GM23248 (cell line): ENCODE results near the gene FLAD1. TPM values are rescaled to one million over a fixed set of nuclear protein-coding genes. Genes with fewer than 3 reads are reported as not detected.

Experiments
- DNase-seq: peaks from one replicate; pipeline ENCODE4 v3.0.0-alpha.2; 2015
- H2AFZ ChIP-seq: fragments of 200-600 bp; sonication (generic); 2 replicates; pipeline ENCODE4 v1.6.1; 2016; ENCODE audit warnings: antibody characterized with exemption
- H3F3A ChIP-seq: fragments of 200-600 bp; sonication (generic); 2 replicates; pipeline ENCODE4 v1.6.1; 2016; ENCODE audit warnings: mild to moderate bottlenecking, antibody characterized with exemption, mixed run types; ENCODE audit not compliant: insufficient read depth
- H3K27ac ChIP-seq: fragments of 200-600 bp; sonication (generic); 2 replicates; pipeline ENCODE4 v1.5.1; 2016; ENCODE audit warnings: mild to moderate bottlenecking
- H3K27me3 ChIP-seq: fragments of 200-600 bp; sonication (generic); replicated peaks from 2 replicates; pipeline ENCODE4 v1.6.1; 2016; ENCODE audit warnings: mild to moderate bottlenecking; ENCODE audit not compliant: insufficient read depth
- H3K36me3 ChIP-seq: fragments of 200-600 bp; sonication (generic); 2 replicates; pipeline ENCODE4 v1.6.1; 2016; ENCODE audit warnings: low read depth, mild to moderate bottlenecking
- H3K4me1 ChIP-seq: fragments of 200-600 bp; sonication (generic); 2 replicates; pipeline ENCODE4 v1.6.1; 2016; ENCODE audit warnings: mild to moderate bottlenecking; ENCODE audit not compliant: insufficient read depth
- H3K4me2 ChIP-seq: fragments of 200-600 bp; sonication (generic); one replicate; pipeline ENCODE4 v1.6.1; 2016; ENCODE audit warnings: mild to moderate bottlenecking; ENCODE audit not compliant: unreplicated experiment
- H3K4me3 ChIP-seq: fragments of 200-600 bp; sonication (generic); 2 replicates; pipeline ENCODE4 v1.5.1; 2016; ENCODE audit warnings: mild to moderate bottlenecking
- H3K79me2 ChIP-seq: fragments of 200-600 bp; sonication (generic); 2 replicates; pipeline ENCODE4 v1.6.1; 2016; ENCODE audit warnings: mild to moderate bottlenecking; ENCODE audit not compliant: insufficient read depth
- H3K9ac ChIP-seq: fragments of 200-600 bp; sonication (generic); 2 replicates; pipeline ENCODE4 v1.6.1; 2016; ENCODE audit warnings: mild to moderate bottlenecking
- H3K9me2 ChIP-seq: fragments of 200-600 bp; sonication (generic); 2 replicates; pipeline ENCODE4 v1.6.1; 2016; ENCODE audit warnings: mixed run types, mild to moderate bottlenecking, moderate library complexity; ENCODE audit not compliant: insufficient read depth
- H3K9me3 ChIP-seq: fragments of 200-600 bp; sonication (generic); one replicate; pipeline ENCODE4 v1.6.1; 2017; ENCODE audit warnings: low read depth
- H4K20me1 ChIP-seq: fragments of 200-600 bp; sonication (generic); 2 replicates; pipeline ENCODE4 v1.6.0; 2016; ENCODE audit not compliant: insufficient read depth
- EZH2 ChIP-seq: fragments of 200-600 bp; sonication (generic); IDR thresholded peaks from 2 replicates; pipeline ENCODE4 v1.6.1; 2018; ENCODE audit warnings: antibody characterized with exemption, mild to moderate bottlenecking; ENCODE audit not compliant: insufficient read depth, poor library complexity, severe bottlenecking
- EZH2phosphoT487 ChIP-seq: fragments of 200-600 bp; sonication (generic); IDR thresholded peaks from 2 replicates; pipeline ENCODE4 v1.6.1; 2018; ENCODE audit warnings: antibody characterized with exemption, moderate library complexity, mild to moderate bottlenecking, low read depth; ENCODE audit not compliant: insufficient read depth
- WGBS, 2 experiments: methylation state at CpG; one replicate each; pipeline ENCODE4 v1.1.6; 2015 to 2017; ENCODE audit warnings: low lambda C conversion rate in 2 of 2, low coverage in 1 of 2; ENCODE audit errors: missing lambda C conversion rate in 2 of 2; 5-methylcytosine and 5-hydroxymethylcytosine counted together
- in situ Hi-C: fragments of 300-500 bp; cut with MboI; formaldehyde crosslinking; loops from 2 replicates; pipeline ENCODE4 v1.15.0; 2020
- polyA plus RNA-seq: library from polyadenylated mRNA; unstranded; fragments of >200 nt; fragmentation: Nextera tagmentation; extraction: Ambion mirVana; gene quantifications from 2 replicates; pipeline ENCODE4 v1.2.1, GENCODE V29; 2016
- total RNA-seq: library from RNA; depleted of rRNA; stranded (reverse); fragments of >200 nt; shearing (Covaris generic); gene quantifications from 2 replicates; pipeline ENCODE4 v1.2.3, GENCODE V29; 2014

Gene FLAD1
- total and polyA plus RNA-seq, 2 experiments from 2014 or later, result 21.3 to 30.2 TPM

GRCh38 chr1:154972517-154973343, 10.4 kb upstream of the FLAD1 start:
- Histone ChIP-seq H3K27ac (peak overlapping the region; percentile 99), H4K20me1 (no peaks in the 10 kb centered on the region), H3K79me2 (peaks cover 53% of the 10 kb centered on the region), H3K4me1 (peaks cover 41% of the 10 kb centered on the region), H3K9ac (peak overlapping the region; percentile 98), H2AFZ (0 out of 2 replicates have a peak overlapping the region, but pooled peaks have one; percentile 1), H3K4me2 (peak overlapping the region; percentile 96), H3K9me2 (no peaks in the 10 kb centered on the region), H3K9me3 (no peaks in the 10 kb centered on the region), H3K36me3 (peaks cover 5% of the 10 kb centered on the region; the same call in 1 of the 2 replicates), H3K27me3 (no peaks in the 10 kb centered on the region), H3F3A (peaks cover 48% of the 10 kb centered on the region), H3K4me3 (peak overlapping the region; percentile 82)
- no peak for TF ChIP-seq EZH2
- in situ Hi-C loops, result no loop called here
- WGBS, 2 experiments, result 6 to 8% methylated on average over 17 to 18 of the region's 18 CpGs
- peak; percentile 91 for DNase-seq

DNA sequence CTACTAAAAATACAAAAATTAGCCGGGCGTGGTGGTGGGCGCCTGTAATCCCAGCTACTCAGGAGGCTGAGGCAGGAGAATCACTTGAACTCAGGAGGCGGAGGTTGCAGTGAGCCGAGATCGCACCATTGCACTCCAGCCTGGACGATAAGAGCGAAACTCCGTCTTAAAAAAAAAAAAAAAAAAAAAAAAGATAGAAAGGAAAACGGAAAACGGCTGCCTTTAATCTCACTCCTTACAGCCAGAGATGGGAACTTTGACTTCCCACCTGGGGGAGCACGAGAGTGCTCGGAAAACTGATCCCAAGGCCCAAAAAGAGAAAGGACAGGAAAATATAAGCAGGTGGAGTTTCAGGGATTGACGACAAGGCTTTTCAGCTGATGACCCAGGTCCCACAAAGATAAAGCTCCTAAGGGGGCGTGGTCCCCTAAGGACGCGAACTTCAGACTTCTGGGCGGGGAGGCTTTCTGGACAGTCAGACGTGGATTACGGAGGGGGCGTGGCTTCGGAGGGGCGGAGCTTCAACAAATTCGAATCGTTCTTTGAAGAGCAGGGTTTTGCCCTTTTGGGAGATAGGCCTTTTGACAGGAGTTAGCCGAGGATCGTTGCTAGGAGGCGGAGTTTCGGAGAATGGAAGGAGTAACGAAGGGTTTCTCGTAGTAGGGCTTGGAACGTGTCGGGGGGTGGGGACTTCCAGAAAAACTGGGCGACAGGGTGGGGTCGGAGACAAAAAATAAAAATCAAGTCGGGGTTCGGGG, 9.6 kb upstream of the FLAD1 start:
- H3K27ac ChIP-seq, result peak overlapping the region; percentile 99
- H3K79me2 ChIP-seq, result peaks cover 53% of the 10 kb centered on the region
- no peaks in the 10 kb centered on the region for H3K9me2 ChIP-seq
- in situ Hi-C loops, result no loop called here
- H2AFZ ChIP-seq, result no peak overlapping the region
- TF ChIP-seq EZH2 (no peak), EZH2phosphoT487 (no peak)
- peak overlapping the region; percentile 96 for H3K4me2 ChIP-seq
- H3F3A ChIP-seq, result peaks cover 48% of the 10 kb centered on the region
- WGBS, 2 experiments, result 5% methylated on average over 36 to 37 of the region's 37 CpGs
- peak overlapping the region; percentile 82 for H3K4me3 ChIP-seq
- peaks cover 38% of the 10 kb centered on the region for H3K4me1 ChIP-seq
- H4K20me1 ChIP-seq, result no peaks in the 10 kb centered on the region
- H3K36me3 ChIP-seq, result no peaks in the 10 kb centered on the region
- H3K9ac ChIP-seq, result peak overlapping the region; percentile 98
- H3K27me3 ChIP-seq, result no peaks in the 10 kb centered on the region
- DNase-seq, result peak; percentile 97
- H3K9me3 ChIP-seq, result no peaks in the 10 kb centered on the region

DNA sequence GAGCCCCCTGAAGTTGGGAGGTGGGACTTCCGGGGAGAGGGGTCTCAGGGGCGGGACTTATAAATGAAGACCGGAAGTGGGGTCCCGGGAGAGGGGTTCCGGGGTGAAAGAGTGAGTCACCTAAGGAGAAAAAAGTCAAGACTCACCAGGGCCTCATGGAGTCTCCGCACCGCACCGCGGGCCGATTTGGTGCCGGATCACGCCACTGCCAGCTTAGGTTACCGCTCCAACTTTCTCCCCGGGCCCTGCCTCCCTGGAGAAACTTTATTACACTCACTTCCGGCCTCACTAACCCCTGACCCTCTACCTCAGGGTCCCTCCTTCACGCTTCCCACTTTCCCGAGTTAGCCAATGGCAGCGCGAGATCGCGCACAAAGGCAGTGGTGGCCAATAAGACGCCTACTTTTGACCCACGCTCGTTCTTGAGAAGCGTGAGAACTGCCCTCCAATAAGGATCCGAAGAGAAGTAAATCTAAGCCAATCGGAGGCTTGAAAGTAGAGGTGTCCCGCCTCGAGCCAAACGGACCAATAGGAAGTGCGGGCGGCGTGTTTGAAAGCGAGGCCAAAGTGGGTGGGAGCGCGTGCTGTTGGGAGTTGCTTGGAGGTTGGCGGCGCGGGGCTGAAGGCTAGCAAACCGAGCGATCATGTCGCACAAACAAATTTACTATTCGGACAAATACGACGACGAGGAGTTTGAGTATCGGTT, 8.9 kb upstream of the FLAD1 start, which contains the start of gene CKS1B:
CKS1B (plus strand) TSS at position 580 of the 706 bp plus-strand sequence; CDS start at position 645, 65 bp downstream.
- no peak for TF ChIP-seq EZH2phosphoT487
- no peak for TF ChIP-seq EZH2
- H3K27me3 ChIP-seq, result no peaks in the 10 kb centered on the region
- peaks cover 49% of the 10 kb centered on the region for H3K79me2 ChIP-seq
- no peaks in the 10 kb centered on the region for H4K20me1 ChIP-seq
- H3K36me3 ChIP-seq, result no peaks in the 10 kb centered on the region
- in situ Hi-C loops, result no loop called here
- no peaks in the 10 kb centered on the region for H3K9me2 ChIP-seq
- H3F3A ChIP-seq, result peaks cover 48% of the 10 kb centered on the region
- H2AFZ ChIP-seq, result peak within 1 kb of the TSS; percentile 83
- H3K4me2 ChIP-seq, result peak within 1 kb of the TSS; percentile 97
- peak; percentile 100 for DNase-seq
- peaks cover 30% of the 10 kb centered on the region for H3K4me1 ChIP-seq
- H3K4me3 ChIP-seq, result peak within 1 kb of the TSS; percentile 82
- H3K9me3 ChIP-seq, result no peaks in the 10 kb centered on the region
- H3K27ac ChIP-seq, result peak within 1 kb of the TSS; percentile 99
- WGBS, 2 experiments, result 1% methylated on average over 46 to 47 of the region's 47 CpGs
- H3K9ac ChIP-seq, result peak within 1 kb of the TSS; percentile 98

GRCh38 chr1:154974808-154975408, 8.2 kb upstream of the FLAD1 start:
- TF ChIP-seq EZH2 (no peak), EZH2phosphoT487 (no peak)
- Histone ChIP-seq H4K20me1 (no peaks in the 10 kb centered on the region), H3K4me3 (peak overlapping the region; percentile 82), H3K27me3 (no peaks in the 10 kb centered on the region), H2AFZ (peak overlapping the region; percentile 83), H3K9me3 (no peaks in the 10 kb centered on the region), H3F3A (peaks cover 48% of the 10 kb centered on the region), H3K79me2 (peaks cover 48% of the 10 kb centered on the region), H3K4me1 (peaks cover 30% of the 10 kb centered on the region), H3K4me2 (peak overlapping the region; percentile 97), H3K36me3 (no peaks in the 10 kb centered on the region), H3K9me2 (no peaks in the 10 kb centered on the region), H3K27ac (peak overlapping the region; percentile 99), H3K9ac (peak overlapping the region; percentile 98)
- in situ Hi-C loops, result no loop called here
- DNase-seq, result peak; percentile 97
- WGBS, 2 experiments, result 0 to 1% methylated on average over 30 of the region's 30 CpGs
